ENCODE results near the gene IQSEC1.
"Not testable (repeated sequence)": the region's sequence is repeated elsewhere in the genome, so short reads cannot be mapped to it uniquely, and the experiment has no call there.

Gene IQSEC1

DNA sequence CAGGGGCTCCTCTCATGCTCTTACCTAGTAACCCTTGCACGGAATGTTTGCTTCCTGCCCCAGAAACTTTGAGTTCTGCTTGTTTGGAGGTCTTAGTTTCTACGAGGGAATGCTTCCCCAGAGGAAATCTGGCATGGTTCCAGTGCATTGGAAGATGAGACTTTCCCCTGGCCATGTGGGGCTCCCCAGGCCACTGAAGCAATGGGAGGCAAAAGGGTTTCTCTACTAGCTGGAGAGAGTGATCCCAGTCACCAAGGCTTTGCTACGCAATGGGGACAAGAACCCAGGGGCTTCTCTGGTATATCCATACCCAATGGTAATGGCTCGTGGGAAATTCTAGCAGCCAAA is 187.7 kb downstream of the IQSEC1 start:
- no peak for DNase-seq (ENCODE audit: low spot score)
- in situ Hi-C loops (cut with MboI; ENCODE audit: low sequenced_read_pairs, unreplicated experiment): no loop called here
- TF ChIP-seq, protein P1, sequence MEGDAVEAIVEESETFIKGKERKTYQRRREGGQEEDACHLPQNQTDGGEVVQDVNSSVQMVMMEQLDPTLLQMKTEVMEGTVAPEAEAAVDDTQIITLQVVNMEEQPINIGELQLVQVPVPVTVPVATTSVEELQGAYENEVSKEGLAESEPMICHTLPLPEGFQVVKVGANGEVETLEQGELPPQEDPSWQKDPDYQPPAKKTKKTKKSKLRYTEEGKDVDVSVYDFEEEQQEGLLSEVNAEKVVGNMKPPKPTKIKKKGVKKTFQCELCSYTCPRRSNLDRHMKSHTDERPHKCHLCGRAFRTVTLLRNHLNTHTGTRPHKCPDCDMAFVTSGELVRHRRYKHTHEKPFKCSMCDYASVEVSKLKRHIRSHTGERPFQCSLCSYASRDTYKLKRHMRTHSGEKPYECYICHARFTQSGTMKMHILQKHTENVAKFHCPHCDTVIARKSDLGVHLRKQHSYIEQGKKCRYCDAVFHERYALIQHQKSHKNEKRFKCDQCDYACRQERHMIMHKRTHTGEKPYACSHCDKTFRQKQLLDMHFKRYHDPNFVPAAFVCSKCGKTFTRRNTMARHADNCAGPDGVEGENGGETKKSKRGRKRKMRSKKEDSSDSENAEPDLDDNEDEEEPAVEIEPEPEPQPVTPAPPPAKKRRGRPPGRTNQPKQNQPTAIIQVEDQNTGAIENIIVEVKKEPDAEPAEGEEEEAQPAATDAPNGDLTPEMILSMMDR (IDR thresholded peaks at IDR 0.05; ENCODE audit: borderline replicate concordance, control extremely low read depth, extremely low read depth, insufficient read depth, missing control alignments): no peak

DNA sequence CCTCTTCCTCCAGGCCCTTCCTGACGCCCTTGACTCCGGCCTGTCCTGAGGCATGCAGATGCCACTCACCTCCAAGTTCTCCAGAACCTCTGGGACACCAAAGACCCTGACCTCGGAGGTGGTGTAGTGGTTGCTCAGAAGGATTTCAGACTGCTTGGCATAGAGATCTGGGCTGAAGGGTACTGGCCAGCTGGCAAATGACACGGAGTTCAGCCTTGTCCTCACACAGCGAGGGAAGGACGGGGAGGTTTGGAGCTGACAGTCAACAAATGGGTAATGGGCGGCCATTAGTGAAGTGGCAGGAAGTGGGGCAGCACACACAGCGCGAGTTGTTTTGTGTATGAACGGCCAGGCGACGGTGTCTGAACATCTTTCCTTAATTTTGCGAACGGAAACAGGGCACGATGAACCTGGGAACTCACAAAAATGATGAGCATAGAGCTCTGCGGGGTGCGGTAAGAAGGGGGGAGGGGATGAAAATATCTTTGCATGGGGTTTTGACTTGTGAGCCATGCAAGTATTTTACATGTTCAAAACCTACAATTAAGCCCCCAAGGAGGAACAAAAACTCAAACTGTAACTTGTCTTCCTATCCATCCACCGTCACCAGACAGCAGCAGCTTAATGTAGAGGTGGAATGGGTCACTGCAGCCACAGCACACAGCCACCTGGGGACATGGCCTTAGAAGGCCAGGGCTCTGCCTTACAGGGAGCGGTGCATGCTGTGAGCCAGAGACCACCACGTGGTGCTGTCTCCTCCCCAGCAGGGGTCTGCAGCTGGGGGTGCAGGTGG is 188.2 kb downstream of the IQSEC1 start:
- TF ChIP-seq, protein P1 (IDR thresholded peaks at IDR 0.05; ENCODE audit: borderline replicate concordance, control extremely low read depth, extremely low read depth, insufficient read depth, missing control alignments): no peak
- DNase-seq (ENCODE audit: low spot score): no peak
- in situ Hi-C loops (cut with MboI; ENCODE audit: low sequenced_read_pairs, unreplicated experiment): no loop called here

DNA sequence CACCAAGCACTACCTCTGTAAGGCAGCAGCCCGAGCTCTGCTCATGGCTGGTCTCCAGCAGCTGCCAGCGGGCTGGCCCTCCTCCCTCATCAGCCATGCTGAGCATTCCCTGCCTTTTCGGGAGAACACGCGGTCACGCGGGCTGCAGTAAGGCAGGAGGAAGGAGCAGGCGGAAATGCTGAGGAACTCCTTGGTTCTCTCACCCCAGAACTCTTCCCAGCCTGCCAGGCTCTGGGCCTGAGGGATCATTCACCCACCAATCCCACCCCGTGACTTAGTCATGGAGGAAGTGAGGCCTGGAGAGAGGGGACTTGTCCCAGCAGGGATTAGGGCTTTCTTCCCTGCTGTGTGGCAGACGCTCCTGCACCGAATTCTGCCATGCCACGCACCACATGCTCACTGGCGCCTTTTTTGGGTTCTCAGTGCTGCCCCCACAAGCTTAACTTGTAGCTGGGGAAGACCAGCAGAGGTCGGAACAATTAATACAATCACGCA is 189.0 kb downstream of the IQSEC1 start:
- in situ Hi-C loops (cut with MboI; ENCODE audit: low sequenced_read_pairs, unreplicated experiment): no loop called here
- TF ChIP-seq, protein P1 (IDR thresholded peaks at IDR 0.05; ENCODE audit: borderline replicate concordance, control extremely low read depth, extremely low read depth, insufficient read depth, missing control alignments): no peak
- no peak for DNase-seq (ENCODE audit: low spot score)

DNA sequence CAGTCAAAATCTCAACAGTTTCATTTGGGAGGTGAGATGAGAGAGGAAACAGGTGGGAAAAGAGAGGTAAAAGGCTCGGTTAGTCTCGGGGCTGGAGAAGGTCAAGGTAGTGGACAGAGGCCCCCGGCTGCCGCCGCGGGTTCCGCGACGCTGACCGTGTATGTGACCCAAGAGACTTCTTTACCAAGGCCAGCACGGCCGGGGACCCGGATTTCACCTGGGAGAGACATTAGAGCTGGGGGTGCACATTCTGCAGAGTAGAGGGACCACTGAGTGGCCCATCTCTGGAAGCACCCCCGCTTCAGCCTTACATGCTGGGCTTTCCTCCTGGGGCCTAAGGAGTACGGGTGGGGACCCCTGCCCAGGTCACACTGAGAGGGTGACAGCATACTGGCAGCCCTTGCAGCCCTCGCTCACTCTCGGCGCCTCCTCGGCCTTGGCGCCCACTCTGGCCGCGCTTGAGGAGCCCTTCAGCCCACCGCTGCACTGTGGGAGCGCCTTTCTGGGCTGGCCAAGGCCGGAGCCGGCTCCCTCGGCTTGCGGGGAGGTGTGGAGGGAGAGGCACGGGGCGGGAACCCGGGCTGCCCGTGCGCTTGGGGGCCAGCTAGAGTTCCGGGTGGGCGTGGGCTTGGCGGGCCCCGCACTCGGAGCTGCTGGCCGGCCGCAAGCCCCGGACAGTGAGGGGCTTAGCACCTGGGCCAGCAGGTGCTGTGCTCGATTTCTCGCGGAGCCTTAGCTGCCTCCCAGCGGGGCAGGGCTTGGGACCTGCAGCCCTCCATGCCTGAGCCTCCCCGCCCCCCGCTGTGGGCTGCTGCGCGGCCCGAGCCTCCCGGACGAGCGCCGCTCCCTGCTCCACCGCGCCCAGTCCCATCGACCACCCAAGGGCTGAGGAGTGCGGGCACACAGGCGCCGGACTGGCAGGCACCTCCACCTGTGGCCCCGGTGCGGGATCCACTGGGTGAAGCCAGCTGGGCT is 190.6 kb downstream of the IQSEC1 start:
- TF ChIP-seq, protein P1 (IDR thresholded peaks at IDR 0.05; ENCODE audit: borderline replicate concordance, control extremely low read depth, extremely low read depth, insufficient read depth, missing control alignments): no peak
- in situ Hi-C loops (cut with MboI; ENCODE audit: low sequenced_read_pairs, unreplicated experiment): no loop called here
- DNase-seq (ENCODE audit: low spot score): no peak

DNA sequence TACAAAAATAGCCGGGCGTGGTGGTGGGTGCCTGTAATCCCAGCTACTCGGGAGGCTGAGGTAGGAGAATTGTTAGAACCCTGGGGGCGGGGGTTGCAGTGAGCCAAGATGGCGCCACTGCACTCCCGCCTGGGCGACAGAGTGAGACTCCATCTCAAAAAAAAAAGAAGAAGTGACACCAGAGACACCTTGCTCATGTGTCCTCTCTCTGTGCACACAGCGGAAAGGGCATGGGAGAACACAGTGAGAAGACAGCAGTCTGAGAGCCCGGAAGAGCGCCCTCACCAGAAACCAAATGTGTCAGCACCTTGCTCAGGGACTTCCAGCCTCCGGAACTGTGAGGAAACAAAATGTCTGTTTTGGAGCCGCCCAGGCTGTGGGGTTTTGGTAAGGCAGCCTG is 191.4 kb downstream of the IQSEC1 start:
- DNase-seq (ENCODE audit: low spot score); in situ Hi-C loops (cut with MboI; ENCODE audit: low sequenced_read_pairs, unreplicated experiment): not testable (repeated sequence)

DNA sequence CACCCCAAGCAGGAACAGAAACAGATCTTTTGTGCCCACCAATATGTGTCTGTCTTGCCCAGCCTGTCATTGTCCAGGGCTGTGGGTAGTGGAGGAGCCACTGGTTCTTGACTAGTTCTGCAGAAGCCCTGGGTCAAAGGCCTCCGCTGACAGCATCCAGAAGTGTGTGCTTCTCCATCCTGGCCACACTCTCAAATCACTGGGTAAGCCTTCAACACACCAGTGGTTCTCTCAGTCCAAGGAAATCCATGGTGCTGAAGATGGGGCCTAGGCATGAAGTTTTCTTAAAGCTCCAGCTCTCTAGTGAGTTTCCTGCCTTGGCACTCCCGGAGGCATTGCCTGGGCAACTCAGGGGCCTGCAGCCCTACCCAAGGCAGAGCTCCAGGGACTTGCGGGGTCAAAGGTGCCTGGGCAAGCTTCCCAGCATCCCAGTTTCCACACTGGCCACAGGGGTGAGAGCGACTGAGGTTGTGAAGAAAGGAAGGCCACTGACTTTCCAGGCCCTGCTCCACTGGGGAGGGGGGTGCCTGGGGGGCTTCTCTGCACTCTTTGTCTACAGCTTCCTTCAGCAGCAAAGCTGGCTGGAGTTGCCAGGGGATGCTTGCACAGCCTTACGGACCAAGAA is 193.9 kb downstream of the IQSEC1 start:
- DNase-seq (ENCODE audit: low spot score): no peak
- in situ Hi-C loops (cut with MboI; ENCODE audit: low sequenced_read_pairs, unreplicated experiment): no loop called here
- TF ChIP-seq, protein P1 (IDR thresholded peaks at IDR 0.05; ENCODE audit: borderline replicate concordance, control extremely low read depth, extremely low read depth, insufficient read depth, missing control alignments): no peak

DNA sequence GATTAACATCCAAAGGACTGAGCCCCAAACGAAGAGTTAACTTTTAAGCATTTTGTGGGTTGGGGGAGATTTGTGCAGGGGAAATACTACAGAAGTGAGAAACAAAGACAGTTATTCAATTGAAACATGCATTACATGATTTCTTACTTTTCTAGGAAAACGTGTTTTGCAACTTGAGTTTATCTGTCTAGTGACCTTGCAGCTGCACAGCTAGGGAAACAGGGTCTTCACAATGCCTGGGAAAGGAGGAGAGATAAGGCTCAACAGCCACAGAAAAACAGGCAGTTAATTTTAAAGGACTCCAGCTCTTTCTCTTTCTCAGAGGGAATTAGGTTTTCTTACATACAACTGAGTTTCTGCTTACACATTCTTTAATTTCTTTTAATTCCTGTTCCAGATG is 194.5 kb downstream of the IQSEC1 start:
- in situ Hi-C loops (cut with MboI; ENCODE audit: low sequenced_read_pairs, unreplicated experiment); DNase-seq (ENCODE audit: low spot score): not testable (repeated sequence)

All from GM13976 (cell line).